ENCODE measurements around the gene DDX25. TPM values are rescaled to one million over a fixed set of nuclear protein-coding genes. Genes with fewer than 3 reads are reported as not detected.

Gene DDX25
- total RNA-seq, 1 donor from 2014 or later: not detected

- no peak for TF ChIP-seq POLR2A (IDR thresholded peaks at IDR 0.05)
- TF ChIP-seq CTCF (IDR thresholded peaks at IDR 0.05): no peak
- TF ChIP-seq POLR2AphosphoS5 (IDR thresholded peaks at IDR 0.05; ENCODE audit: insufficient read depth in 1 of 2, low read depth in 1 of 2): no peak
- no peak overlapping the region for H3K4me3 ChIP-seq
- no peaks in the 10 kb centered on the region for H3K9me3 ChIP-seq
- intact Hi-C loops (cut with DNase I): no loop called here
- H3K27ac ChIP-seq: no peak overlapping the region
- no peaks in the 10 kb centered on the region for H3K36me3 ChIP-seq
- no peaks in the 10 kb centered on the region for H3K4me1 ChIP-seq
- no peak for DNase-seq (ENCODE audit: extremely low spot score in 2 of 2)
- no peaks in the 10 kb centered on the region for H3K27me3 ChIP-seq
Observed at GRCh38 chr11:125872138-125872491, 32.2 kb upstream of the DDX25 start.

- no peaks in the 10 kb centered on the region for H3K36me3 ChIP-seq
- no peak overlapping the region for H3K27ac ChIP-seq
- H3K4me3 ChIP-seq: no peak overlapping the region
- no peaks in the 10 kb centered on the region for H3K27me3 ChIP-seq
- no peak for TF ChIP-seq POLR2A (IDR thresholded peaks at IDR 0.05)
- no peak for TF ChIP-seq CTCF (IDR thresholded peaks at IDR 0.05)
- TF ChIP-seq POLR2AphosphoS5 (IDR thresholded peaks at IDR 0.05; ENCODE audit: insufficient read depth in 1 of 2, low read depth in 1 of 2): no peak
- H3K9me3 ChIP-seq: no peaks in the 10 kb centered on the region
- intact Hi-C loops (cut with DNase I): no loop called here
- no peaks in the 10 kb centered on the region for H3K4me1 ChIP-seq
- DNase-seq (ENCODE audit: extremely low spot score in 2 of 2): no peak
Observed at GRCh38 chr11:125873881-125874555, 30.3 kb upstream of the DDX25 start.

GRCh38 chr11:125874556-125875124 lies 29.7 kb upstream of the DDX25 start:
- DNase-seq (ENCODE audit: extremely low spot score in 2 of 2): no peak
- intact Hi-C loops (cut with DNase I): no loop called here
- H3K27me3 ChIP-seq: no peaks in the 10 kb centered on the region

GRCh38 chr11:125881291-125881690 lies 23.0 kb upstream of the DDX25 start:
- intact Hi-C loops (cut with DNase I): no loop called here
- peaks cover under 1% of the 10 kb centered on the region for H3K4me1 ChIP-seq
- TF ChIP-seq CTCF (IDR thresholded peaks at IDR 0.05) (no peak), POLR2A (IDR thresholded peaks at IDR 0.05) (no peak), POLR2AphosphoS5 (IDR thresholded peaks at IDR 0.05; ENCODE audit: insufficient read depth in 1 of 2, low read depth in 1 of 2) (no peak)
- DNase-seq (ENCODE audit: extremely low spot score in 2 of 2): no peak
- H3K27me3 ChIP-seq: no peaks in the 10 kb centered on the region
- H3K4me3 ChIP-seq: no peak overlapping the region
- no peaks in the 10 kb centered on the region for H3K9me3 ChIP-seq
- H3K27ac ChIP-seq: no peak overlapping the region
- H3K36me3 ChIP-seq: no peaks in the 10 kb centered on the region

More at GRCh38 chr11:125874556-125875124, 29.7 kb upstream of the DDX25 start:
- Histone ChIP-seq H3K4me3 (no peak overlapping the region), H3K36me3 (no peaks in the 10 kb centered on the region), H3K27ac (no peak overlapping the region), H3K9me3 (no peaks in the 10 kb centered on the region), H3K4me1 (no peaks in the 10 kb centered on the region)
- no peak for TF ChIP-seq POLR2A (IDR thresholded peaks at IDR 0.05)
- peak; percentile 30 to 53 (median 49) for TF ChIP-seq CTCF (IDR thresholded peaks at IDR 0.05)
- TF ChIP-seq POLR2AphosphoS5 (IDR thresholded peaks at IDR 0.05; ENCODE audit: insufficient read depth in 1 of 2, low read depth in 1 of 2): no peak

GRCh38 chr11:125883375-125883774 lies 20.9 kb upstream of the DDX25 start:
- Histone ChIP-seq H3K9me3 (no peaks in the 10 kb centered on the region), H3K27me3 (no peaks in the 10 kb centered on the region), H3K4me3 (no peak overlapping the region), H3K4me1 (peaks cover 14% of the 10 kb centered on the region), H3K36me3 (no peaks in the 10 kb centered on the region), H3K27ac (no peak overlapping the region)
- no peak for DNase-seq (ENCODE audit: extremely low spot score in 2 of 2)
- no peak for TF ChIP-seq CTCF (IDR thresholded peaks at IDR 0.05)
- TF ChIP-seq POLR2A (IDR thresholded peaks at IDR 0.05): no peak
- intact Hi-C loops (cut with DNase I): no loop called here

Measured in vagina (tissue), 2 donors.